ENCODE results near the gene CYFIP2.

Gene CYFIP2

DNA sequence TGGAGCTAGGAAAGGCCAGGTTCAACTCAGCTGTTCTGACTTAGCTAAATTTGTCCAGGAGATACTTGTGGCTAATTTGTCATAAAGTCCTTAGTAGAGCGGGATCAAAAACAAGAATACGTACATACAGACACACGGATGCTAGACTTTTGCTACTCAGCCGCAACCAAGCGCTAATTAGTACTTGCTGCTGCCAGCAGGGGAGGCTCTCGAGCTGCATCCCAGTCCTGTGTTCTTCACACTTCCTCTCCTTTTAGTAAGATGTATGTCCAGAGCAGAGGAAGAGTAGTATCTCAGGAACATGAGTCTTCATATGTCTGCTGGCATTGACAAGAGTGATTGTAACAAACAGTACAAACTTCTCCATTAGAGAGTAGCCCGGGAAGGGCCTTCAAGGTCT, 58.3 kb downstream of the CYFIP2 start:
- DNase-seq (ENCODE audit: low read depth), result peak; percentile 15

DNA sequence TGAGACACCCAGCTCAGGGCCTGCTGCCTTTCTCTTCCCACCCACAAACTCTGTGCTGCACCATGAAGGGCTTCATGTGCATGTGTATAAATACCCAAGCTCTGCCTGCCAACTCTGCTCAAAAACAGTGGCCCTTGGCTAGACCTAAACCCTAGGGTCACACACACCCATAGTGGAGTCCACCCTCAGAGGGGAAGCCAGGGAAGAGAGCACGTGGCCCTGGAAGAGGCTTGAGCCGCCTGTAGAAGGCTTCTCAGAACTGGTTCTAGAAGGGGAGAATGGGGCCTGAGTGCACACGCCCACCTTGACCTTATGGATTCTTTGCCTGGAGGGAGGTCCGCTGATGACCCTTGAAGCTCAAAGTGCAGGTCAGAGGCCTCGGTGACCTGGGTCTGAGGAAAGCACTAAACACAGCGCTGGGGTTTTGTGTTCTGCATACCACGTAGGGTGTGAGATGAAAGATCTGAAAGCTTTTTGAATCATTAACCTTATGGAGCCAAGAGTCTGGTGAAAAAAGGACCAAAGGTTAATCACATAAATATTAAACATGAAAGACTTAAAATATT, 60.6 kb downstream of the CYFIP2 start:
- DNase-seq (ENCODE audit: low read depth), result no peak

GRCh38 chr5:157327771-157328170, 61.8 kb downstream of the CYFIP2 start:
- DNase-seq (ENCODE audit: low read depth), result no peak

DNA sequence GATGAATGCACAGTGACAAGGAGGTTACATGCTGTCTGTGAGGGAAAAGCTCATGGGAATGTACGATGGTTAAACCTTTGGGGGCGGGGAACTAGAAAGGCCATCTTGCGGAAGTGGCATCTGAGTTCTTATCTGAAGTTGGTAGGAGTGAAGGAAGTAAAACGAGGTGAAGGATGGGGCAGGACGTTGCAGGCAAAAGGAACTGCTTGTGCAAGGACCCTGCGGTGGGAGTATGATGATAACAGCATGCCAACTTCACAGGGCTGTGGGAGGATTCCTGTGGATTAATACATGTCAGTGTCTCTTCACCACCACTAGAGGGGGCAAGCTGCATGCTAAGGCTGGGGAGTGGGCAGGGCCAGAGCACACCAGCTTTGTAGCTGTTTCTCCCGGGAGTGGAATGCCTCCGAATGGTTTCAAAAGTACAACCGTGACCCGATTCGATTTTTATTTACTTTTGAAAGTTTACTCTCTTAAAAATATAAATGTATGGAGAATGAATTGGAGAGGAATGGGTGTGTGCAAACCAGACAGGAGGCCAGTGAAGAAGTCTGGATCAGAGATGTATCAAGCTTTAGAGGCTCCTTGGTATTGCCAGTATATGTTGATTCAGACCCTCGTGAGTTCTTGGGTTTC, 62.5 kb downstream of the CYFIP2 start:
- peak; percentile 93 for DNase-seq (ENCODE audit: low read depth)

DNA sequence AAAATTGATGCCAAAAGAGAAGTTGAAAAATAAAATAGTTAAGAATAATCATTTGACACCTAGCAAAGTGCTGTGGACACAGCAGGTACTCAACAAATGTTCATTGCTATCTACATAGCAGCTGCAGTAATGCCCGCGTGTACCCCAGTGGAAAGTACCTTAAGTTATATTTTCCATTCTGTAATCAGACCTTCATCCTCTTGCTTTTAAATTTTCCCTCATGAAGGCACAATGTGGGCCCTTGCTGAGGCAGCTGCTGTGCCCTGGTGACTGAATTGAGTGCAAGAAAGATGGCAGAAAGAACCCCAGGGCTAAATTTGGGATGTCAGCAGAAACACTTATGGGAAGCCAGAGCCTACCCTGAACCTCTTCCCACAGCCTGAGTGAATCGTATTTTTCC, 65.9 kb downstream of the CYFIP2 start:
- DNase-seq (ENCODE audit: low read depth), result no peak

GRCh38 chr5:157335534-157336422, 69.9 kb downstream of the CYFIP2 start:
- DNase-seq (ENCODE audit: low read depth), result no peak

DNA sequence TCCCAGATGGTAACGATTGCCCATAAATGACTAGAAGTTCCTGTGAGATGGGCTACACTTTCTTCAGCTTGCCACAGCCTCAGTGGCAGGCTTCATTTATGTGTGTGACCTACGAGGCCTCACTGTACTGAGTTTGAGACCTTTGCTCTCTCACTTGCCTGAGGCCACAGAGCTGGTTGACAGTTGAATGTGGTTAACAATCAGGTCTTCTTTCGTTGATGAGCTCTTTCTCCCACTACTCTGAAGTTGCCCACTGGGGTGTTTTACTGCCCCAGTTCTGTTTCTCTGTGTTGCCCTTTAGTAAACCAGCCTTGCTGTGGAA, 70.5 kb downstream of the CYFIP2 start:
- no peak for DNase-seq (ENCODE audit: low read depth)

GRCh38 chr5:157339409-157339808, 73.5 kb downstream of the CYFIP2 start:
- DNase-seq (ENCODE audit: low read depth), result no peak

DNA sequence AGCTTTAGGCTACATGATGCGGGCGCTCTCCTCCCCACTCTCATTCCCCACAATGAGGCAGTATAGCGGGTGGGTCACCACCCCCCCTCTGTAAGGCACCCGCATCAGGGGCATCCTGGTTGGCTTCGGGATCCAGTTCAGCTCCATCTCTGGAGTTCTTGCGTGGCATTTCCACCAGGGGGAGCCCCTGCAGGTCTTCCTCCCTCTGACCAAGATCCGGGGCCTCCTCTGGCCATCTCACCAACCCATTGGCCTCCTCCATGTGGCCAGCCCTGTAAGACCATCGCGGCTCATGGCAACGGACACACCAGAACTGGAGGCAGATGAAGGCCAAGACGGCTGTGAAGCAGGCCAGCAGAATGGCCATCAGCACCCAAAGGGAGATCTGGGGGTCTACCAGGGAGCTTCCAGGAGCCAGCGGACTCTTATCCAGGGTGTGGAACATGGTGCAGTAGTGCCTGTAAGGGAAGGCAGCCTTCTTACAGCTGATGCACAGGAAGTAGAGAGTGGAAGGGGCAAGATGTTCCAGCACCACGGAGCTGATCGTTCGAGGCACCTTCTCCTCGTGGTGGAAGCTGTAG, 77.0 kb downstream of the CYFIP2 start:
- no peak for DNase-seq (ENCODE audit: low read depth)

DNA sequence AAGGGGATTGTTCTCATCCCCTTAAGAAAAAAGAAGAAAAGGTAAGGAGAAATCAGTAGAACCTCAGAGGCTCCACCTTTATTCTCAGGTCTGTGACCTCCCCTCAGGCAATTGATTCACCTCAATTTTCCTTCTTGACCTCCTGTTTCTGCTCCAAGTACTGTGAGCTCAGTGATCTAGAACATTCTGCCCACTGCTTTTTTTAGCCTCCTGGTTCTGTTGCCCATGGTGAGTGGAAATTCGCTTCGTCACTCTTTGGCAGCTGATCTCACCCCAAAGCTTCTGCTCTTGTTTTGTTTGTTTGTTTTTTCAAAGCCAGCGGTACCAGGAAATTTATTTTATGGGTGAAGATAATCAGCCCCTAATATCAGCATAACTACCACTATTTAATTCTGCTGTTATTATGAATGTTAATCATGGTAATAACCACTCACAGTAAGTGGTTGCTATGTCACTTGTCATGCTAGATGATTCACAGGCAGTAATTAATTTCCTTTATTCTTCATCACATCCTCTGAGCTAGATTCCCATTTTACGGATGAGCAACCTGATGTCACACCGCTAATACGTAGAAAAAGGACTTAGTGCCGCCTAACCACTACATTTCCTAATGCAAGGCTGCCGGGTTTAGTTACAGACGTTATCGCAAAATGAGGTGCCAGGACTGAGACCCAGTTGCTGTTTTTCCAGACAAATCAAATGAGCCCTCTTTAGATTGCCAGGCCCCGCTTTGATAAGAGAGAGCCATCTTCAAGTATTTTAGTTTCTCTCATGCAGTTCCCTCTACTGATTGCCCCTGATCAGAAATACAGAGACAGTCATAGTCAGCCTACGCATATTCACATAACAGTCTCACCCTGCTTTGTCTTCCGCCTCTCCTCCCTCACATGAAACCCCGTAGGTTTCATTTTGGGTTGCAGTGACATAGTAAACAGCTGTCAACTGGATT, 78.2 kb downstream of the CYFIP2 start:
- DNase-seq (ENCODE audit: low read depth), result no peak

DNA sequence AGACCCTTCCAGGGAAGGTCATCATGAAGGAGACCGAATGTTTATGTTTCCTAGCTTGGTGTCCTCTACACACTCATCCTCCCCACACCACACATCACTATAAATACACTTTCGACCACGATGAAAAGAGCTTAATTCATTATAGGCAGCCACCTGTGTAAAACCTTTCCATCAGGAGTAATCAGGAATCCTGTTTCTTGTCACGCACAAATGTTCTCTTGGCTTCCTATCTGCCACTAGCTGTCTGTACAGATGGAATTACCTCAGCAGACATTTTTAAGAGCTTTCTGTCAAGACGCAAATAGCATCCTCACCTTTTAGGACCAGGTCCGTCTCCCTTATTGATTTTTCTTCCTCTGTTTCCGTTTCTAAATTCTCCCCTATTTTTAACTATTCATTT, 79.1 kb downstream of the CYFIP2 start:
- DNase-seq (ENCODE audit: low read depth), result no peak

- DNase-seq (ENCODE audit: low read depth), result no peak
These were observed 79.6 kb downstream of the CYFIP2 start for GRCh38 chr5:157345485-157345884.

DNA sequence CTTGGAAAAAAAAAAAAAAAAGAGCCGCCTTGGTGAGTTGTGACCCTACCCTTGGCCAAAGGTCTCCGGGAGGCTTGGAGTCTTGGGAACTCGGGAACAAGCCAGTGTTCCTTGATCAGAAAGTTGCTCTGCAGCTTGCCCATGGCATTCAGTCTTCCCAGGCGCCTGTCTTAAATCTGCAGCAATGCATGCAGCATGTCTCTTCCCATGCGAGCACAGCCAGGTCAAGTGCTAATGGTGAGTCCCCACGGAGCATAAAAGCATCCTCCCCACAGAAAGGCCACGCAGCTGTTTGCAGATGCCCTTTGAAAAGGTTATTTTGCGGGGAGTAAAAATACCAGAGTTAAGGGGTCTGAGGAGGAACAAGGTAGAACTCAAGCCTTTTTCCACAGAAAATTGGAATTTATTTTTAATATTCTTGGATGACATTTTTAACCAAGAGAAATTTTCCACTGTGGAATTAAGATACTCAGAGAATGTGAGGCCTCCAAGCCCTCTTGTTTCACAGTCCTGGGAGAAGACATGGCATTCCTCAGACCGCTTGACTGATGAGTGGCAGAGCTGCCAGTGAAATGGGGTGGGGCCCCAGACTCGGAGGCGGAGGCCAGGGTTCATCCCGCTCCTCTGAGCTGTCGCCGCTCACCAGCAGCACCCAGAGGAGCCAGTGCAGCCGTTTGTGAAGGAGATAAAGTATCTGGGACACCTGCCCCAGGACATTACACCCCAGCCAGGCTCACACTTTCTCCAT, 81.6 kb downstream of the CYFIP2 start:
- DNase-seq (ENCODE audit: low read depth), result no peak

- no peak for DNase-seq (ENCODE audit: low read depth)
These were observed 82.1 kb downstream of the CYFIP2 start for GRCh38 chr5:157348049-157348400.

- no peak for DNase-seq (ENCODE audit: low read depth)
These were observed 85.2 kb downstream of the CYFIP2 start for GRCh38 chr5:157350939-157351801.

- DNase-seq (ENCODE audit: low read depth), result no peak
These were observed 85.8 kb downstream of the CYFIP2 start for GRCh38 chr5:157351802-157352092.

- DNase-seq (ENCODE audit: low read depth), result no peak
These were observed 86.9 kb downstream of the CYFIP2 start for GRCh38 chr5:157352756-157353340.

DNA sequence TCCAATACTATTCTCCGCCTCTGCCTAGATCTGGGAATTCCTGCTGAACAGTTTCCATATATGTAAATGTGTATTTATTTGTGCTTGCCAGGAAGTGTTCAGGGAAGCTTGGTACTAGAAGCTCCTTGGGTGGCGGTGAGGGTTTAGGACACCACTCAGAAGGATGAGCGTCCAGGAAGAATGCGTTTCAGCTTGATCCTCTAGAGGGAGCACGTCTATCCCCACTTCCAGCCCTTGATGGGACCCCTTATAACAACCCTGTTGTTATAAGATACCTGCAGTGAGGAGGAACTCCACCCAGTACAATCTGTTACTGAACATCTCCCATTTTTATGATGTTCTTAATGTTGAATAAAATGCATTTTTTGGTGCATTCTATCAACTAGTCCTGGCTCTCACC, 88.9 kb downstream of the CYFIP2 start:
- no peak for DNase-seq (ENCODE audit: low read depth)

DNA sequence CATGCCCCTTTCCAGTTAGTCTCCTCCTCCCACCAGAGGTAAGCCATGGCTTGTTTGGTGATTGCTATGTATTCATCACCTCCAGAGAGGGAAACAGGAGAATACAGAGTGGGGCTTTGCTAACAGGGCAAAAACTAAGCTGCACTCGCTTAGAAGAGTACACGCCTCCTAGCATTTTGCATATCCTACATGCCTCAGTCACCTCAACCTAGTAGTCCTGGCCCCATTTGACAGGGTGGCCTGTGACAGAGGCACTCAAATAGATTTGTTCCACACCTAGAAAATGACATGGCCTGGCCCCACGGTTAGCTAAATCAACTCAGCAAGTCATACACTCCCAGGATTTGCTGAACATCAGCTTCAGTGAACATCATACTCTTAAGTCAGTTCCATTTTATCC, 90.7 kb downstream of the CYFIP2 start:
- DNase-seq (ENCODE audit: low read depth), result no peak

DNA sequence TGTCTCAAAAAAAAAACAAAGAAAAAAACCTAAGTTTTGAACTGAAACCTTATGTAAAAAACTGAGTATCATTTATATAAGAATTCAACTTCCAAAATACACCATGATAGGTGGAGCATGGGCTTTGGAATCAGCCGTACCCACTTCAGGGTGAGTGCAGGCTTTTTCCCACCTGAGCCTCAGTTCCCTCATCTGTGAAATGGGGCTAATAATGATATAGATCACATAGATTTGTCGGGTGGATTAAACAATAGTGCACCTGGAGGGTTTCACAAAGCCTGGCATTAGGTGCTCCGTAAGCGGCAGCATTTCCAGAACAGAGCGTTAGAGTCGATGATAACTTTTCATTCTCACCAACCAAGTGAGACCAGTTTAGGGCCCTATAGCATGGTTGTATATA, 91.9 kb downstream of the CYFIP2 start:
- no peak for DNase-seq (ENCODE audit: low read depth)
